ENCODE data around the gene FARS2. TPM values are rescaled to one million over a fixed set of nuclear protein-coding genes. Genes with fewer than 3 reads are reported as not detected.

Gene FARS2
- total and polyA plus RNA-seq, 2 of the 13 experiments (the other 11 are each of a cell fraction or from before 2014, with no cell fraction given): 15.4 to 26.0 TPM

DNA sequence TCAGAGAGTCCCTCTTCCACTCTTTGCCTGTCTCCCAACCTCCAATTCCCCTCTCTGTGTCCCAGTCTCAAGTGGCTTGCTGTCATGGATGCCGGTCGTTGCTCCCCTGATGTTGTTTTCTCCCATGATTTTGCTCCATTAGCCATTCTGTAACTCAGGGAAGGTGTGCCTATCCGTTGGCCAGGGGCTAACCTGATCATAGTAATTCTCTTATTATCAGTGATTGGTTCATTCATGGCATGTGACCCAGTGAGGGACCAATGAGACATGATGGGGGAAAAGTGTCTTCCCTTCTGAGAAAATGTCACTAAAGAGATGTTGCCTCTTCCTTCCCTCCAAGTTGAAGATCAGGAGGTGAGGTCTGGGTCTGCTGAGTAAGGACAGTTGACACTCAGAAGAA lies 214.5 kb downstream of the FARS2 start (continued):
- TF ChIP-seq HNRNPLL (IDR thresholded peaks at IDR 0.05; ENCODE audit: low read depth, low read length, poor library complexity, severe bottlenecking) (no peak), ARID2 (CRISPR knock-in tag; IDR thresholded peaks at IDR 0.05; ENCODE audit: borderline replicate concordance) (no peak)

DNA sequence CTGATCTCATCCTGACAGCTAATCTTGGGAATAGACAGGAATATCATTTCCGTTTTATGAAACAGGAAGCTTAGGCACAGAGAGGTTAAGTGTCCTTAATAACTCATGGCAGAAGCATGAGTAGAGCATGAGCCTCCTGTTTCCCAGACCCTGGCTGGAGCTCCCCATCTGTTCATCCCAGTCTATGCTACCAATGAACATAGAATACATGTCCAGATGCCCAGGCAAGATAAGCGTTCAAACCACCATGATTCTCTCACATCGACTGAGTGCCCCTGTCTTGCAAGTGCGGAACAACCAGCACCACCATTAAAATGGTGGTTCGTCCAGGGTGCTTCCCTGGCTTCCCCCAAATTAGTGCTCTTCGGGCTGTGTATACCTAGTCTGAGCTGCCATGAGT lies 217.1 kb downstream of the FARS2 start:
- in situ Hi-C loops (cut with HindIII; ENCODE audit: extremely low pct_ligation_motif_present, low pct_unique_long_range_greater_than_20kb) (no loop called here), intact Hi-C loops (cut with micrococcal nuclease; ENCODE audit: unreplicated experiment) (loop anchor here (10.0 kb wide), 1 partner anchor 746 kb away; no protein-coding TSS in a partner anchor)
- BruUV-seq (replicated peaks): no TSS peak
- TF ChIP-seq KLF9 (CRISPR knock-in tag; IDR thresholded peaks at IDR 0.05; ENCODE audit: low read depth): no peak
- TF ChIP-seq ZNF75D (CRISPR knock-in tag; IDR thresholded peaks at IDR 0.05; ENCODE audit: borderline replicate concordance): no peak
- TF ChIP-seq BORCS8-MEF2B (CRISPR knock-in tag; IDR thresholded peaks at IDR 0.05): no peak
- no peak for TF ChIP-seq ZFP41 (CRISPR knock-in tag; IDR thresholded peaks at IDR 0.05; ENCODE audit: borderline replicate concordance)
- no peak for TF ChIP-seq MLLT10 (CRISPR knock-in tag; IDR thresholded peaks at IDR 0.05)
- TF ChIP-seq, protein P1, sequence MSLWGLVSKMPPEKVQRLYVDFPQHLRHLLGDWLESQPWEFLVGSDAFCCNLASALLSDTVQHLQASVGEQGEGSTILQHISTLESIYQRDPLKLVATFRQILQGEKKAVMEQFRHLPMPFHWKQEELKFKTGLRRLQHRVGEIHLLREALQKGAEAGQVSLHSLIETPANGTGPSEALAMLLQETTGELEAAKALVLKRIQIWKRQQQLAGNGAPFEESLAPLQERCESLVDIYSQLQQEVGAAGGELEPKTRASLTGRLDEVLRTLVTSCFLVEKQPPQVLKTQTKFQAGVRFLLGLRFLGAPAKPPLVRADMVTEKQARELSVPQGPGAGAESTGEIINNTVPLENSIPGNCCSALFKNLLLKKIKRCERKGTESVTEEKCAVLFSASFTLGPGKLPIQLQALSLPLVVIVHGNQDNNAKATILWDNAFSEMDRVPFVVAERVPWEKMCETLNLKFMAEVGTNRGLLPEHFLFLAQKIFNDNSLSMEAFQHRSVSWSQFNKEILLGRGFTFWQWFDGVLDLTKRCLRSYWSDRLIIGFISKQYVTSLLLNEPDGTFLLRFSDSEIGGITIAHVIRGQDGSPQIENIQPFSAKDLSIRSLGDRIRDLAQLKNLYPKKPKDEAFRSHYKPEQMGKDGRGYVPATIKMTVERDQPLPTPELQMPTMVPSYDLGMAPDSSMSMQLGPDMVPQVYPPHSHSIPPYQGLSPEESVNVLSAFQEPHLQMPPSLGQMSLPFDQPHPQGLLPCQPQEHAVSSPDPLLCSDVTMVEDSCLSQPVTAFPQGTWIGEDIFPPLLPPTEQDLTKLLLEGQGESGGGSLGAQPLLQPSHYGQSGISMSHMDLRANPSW (CRISPR knock-in tag; IDR thresholded peaks at IDR 0.05; ENCODE audit: borderline replicate concordance): no peak
- TF ChIP-seq MYC (CRISPR knock-in tag; IDR thresholded peaks at IDR 0.05; ENCODE audit: borderline replicate concordance): no peak
- WGBS (ENCODE audit: low lambda C conversion rate): 95% methylated on average over 6 of the region's 6 CpGs
- DNase-seq (ENCODE audit: low spot score) (no peak), ATAC-seq (no peak), FAIRE-seq (no peak)
- Histone ChIP-seq H4K20me1 (ENCODE audit: insufficient read depth, low read length) (no peaks in the 10 kb centered on the region), H3K36me3 (replicated peaks in 1 of 2; ENCODE audit: control insufficient read depth in 1 of 2, insufficient read depth in 2 of 2, low read length in 2 of 2) (no peaks in the 10 kb centered on the region), H3K4me3 (replicated peaks in 1 of 3; ENCODE audit: insufficient read depth in 1 of 3, low read depth in 2 of 3, low read length in 3 of 3) (no peak overlapping the region), H3K4me1 (ENCODE audit: insufficient read depth, low read length) (no peaks in the 10 kb centered on the region), H3K79me2 (ENCODE audit: insufficient read depth, low read length) (no peaks in the 10 kb centered on the region), H3K9ac (ENCODE audit: insufficient read depth, low read depth, low read length) (no peak overlapping the region), H3K9me3 (ENCODE audit: low read length) (no peaks in the 10 kb centered on the region), H3K27ac (ENCODE audit: extremely low read length, insufficient read depth, low read length) (no peak overlapping the region), H3K4me2 (ENCODE audit: low read depth, low read length) (no peak overlapping the region), H3K27me3 (ENCODE audit: control insufficient read depth in 1 of 2, insufficient read depth in 2 of 2, low read length in 2 of 2) (no peaks in the 10 kb centered on the region), H2AFZ (ENCODE audit: low read length) (no peak overlapping the region)
- POLR2A ChIA-PET: no interaction called here
- CTCF ChIA-PET (ENCODE audit: low intra/inter-chr PET ratio, low total read pairs): no interaction called here

Data from HepG2 (cell line).